ENCODE data around the gene CAP1. TPM values are rescaled to one million over a fixed set of nuclear protein-coding genes. Genes with fewer than 3 reads are reported as not detected.
A peak's percentile ranks its signal among the peaks of the same experiment; 100 is the strongest.

Gene CAP1
- total RNA-seq = 268 TPM
- 202 TPM for polyA plus RNA-seq
- long read RNA-seq, donor 1, partial matches to known transcripts = 0 of 6 reads
- long read RNA-seq, donor 1, other reads (novel, unspliced or antisense) = 0 of 6 reads
- long read RNA-seq, donor 2, transcript CAP1-217 (5 exons, 856 nt) = minor isoform, 8 of 197 reads
- long read RNA-seq, donor 2, transcript CAP1-206 (13 exons, 2,217 nt) = major isoform, 55 of 197 reads
- long read RNA-seq, donor 2, transcript CAP1-203 (13 exons, 3,105 nt) = minor isoform, 20 of 197 reads
- long read RNA-seq, donor 2, transcript CAP1-202 (13 exons, 1,496 nt) = minor isoform, 12 of 197 reads
- long read RNA-seq, donor 2, partial matches to known transcripts = 46 of 197 reads
- long read RNA-seq, donor 2, other reads (novel, unspliced or antisense) = 47 of 197 reads
- long read RNA-seq, donor 3, transcript CAP1-202 (13 exons, 1,496 nt) = minor isoform, 11 of 206 reads
- long read RNA-seq, donor 3, transcript CAP1-203 (13 exons, 3,105 nt) = minor isoform, 10 of 206 reads
- long read RNA-seq, donor 3, transcript CAP1-206 (13 exons, 2,217 nt) = major isoform, 24 of 206 reads
- long read RNA-seq, donor 3, partial matches to known transcripts = 126 of 206 reads
- long read RNA-seq, donor 3, other reads (novel, unspliced or antisense) = 25 of 206 reads
- long read RNA-seq, donor 4, transcript CAP1-206 (13 exons, 2,217 nt) = major isoform, 8 of 31 reads
- long read RNA-seq, donor 4, partial matches to known transcripts = 12 of 31 reads
- long read RNA-seq, donor 4, other reads (novel, unspliced or antisense) = 0 of 31 reads
- long read RNA-seq, donor 5, transcript CAP1-203 (13 exons, 3,105 nt) = minor isoform, 10 of 96 reads
- long read RNA-seq, donor 5, transcript CAP1-202 (13 exons, 1,496 nt) = minor isoform, 10 of 96 reads
- long read RNA-seq, donor 5, transcript CAP1-217 (5 exons, 856 nt) = minor isoform, 9 of 96 reads
- long read RNA-seq, donor 5, transcript CAP1-206 (13 exons, 2,217 nt) = major isoform, 24 of 96 reads
- long read RNA-seq, donor 5, partial matches to known transcripts = 20 of 96 reads
- long read RNA-seq, donor 5, other reads (novel, unspliced or antisense) = 16 of 96 reads
- long read RNA-seq, donor 6, transcript CAP1-206 (13 exons, 2,217 nt) = major isoform, 30 of 81 reads
- long read RNA-seq, donor 6, transcript CAP1-203 (13 exons, 3,105 nt) = minor isoform, 14 of 81 reads
- long read RNA-seq, donor 6, transcript CAP1-202 (13 exons, 1,496 nt) = minor isoform, 13 of 81 reads
- long read RNA-seq, donor 6, transcript CAP1-217 (5 exons, 856 nt) = minor isoform, 8 of 81 reads
- long read RNA-seq, donor 6, partial matches to known transcripts = 0 of 81 reads
- long read RNA-seq, donor 6, other reads (novel, unspliced or antisense) = 8 of 81 reads
- long read RNA-seq, donor 7, transcript CAP1-206 (13 exons, 2,217 nt) = major isoform, 32 of 79 reads
- long read RNA-seq, donor 7, transcript CAP1-203 (13 exons, 3,105 nt) = minor isoform, 15 of 79 reads
- long read RNA-seq, donor 7, transcript CAP1-202 (13 exons, 1,496 nt) = minor isoform, 11 of 79 reads
- long read RNA-seq, donor 7, partial matches to known transcripts = 7 of 79 reads
- long read RNA-seq, donor 7, other reads (novel, unspliced or antisense) = 5 of 79 reads
- long read RNA-seq, donor 8, transcript CAP1-202 (13 exons, 1,496 nt) = major isoform, 7 of 30 reads
- long read RNA-seq, donor 8, transcript CAP1-206 (13 exons, 2,217 nt) = major isoform, 7 of 30 reads
- long read RNA-seq, donor 8, partial matches to known transcripts = 9 of 30 reads
- long read RNA-seq, donor 8, other reads (novel, unspliced or antisense) = 0 of 30 reads
- long read RNA-seq, donor 9, transcript CAP1-202 (13 exons, 1,496 nt) = minor isoform, 10 of 81 reads
- long read RNA-seq, donor 9, transcript CAP1-206 (13 exons, 2,217 nt) = major isoform, 19 of 81 reads
- long read RNA-seq, donor 9, partial matches to known transcripts = 6 of 81 reads
- long read RNA-seq, donor 9, other reads (novel, unspliced or antisense) = 33 of 81 reads
- long read RNA-seq, donor 10, transcript CAP1-217 (5 exons, 856 nt) = minor isoform, 5 of 47 reads
- long read RNA-seq, donor 10, transcript CAP1-206 (13 exons, 2,217 nt) = major isoform, 17 of 47 reads
- long read RNA-seq, donor 10, transcript CAP1-203 (13 exons, 3,105 nt) = minor isoform, 5 of 47 reads
- long read RNA-seq, donor 10, transcript CAP1-202 (13 exons, 1,496 nt) = minor isoform, 8 of 47 reads
- long read RNA-seq, donor 10, partial matches to known transcripts = 9 of 47 reads
- long read RNA-seq, donor 10, other reads (novel, unspliced or antisense) = 0 of 47 reads

- peaks cover 4 to 16% of the 10 kb centered on the region in 2 donors for H3K36me3 ChIP-seq (ENCODE audit: control insufficient read depth in 2 of 2, insufficient read depth in 2 of 2, low read length in 1 of 2)
- H3K4me1 ChIP-seq (ENCODE audit: control insufficient read depth in 2 of 2, insufficient read depth in 2 of 2, low read length in 2 of 2) = peaks cover 17 to 40% of the 10 kb centered on the region in 2 donors
- peak within 1 kb of the TSS; percentile 96 to 98 for H3K27ac ChIP-seq (ENCODE audit: low read depth in 1 of 2, low read length in 1 of 2)
- DNase-seq (ENCODE audit: low read depth in 6 of 9, low spot score in 9 of 9) = peak; percentile 93 to 100 (median 99)
- H3K4me3 ChIP-seq (ENCODE audit: low read length in 2 of 2) = peak within 1 kb of the TSS; percentile 80 to 100
- H3K27me3 ChIP-seq (ENCODE audit: control insufficient read depth in 2 of 2, insufficient read depth in 1 of 2, low read length in 1 of 2) = no peaks in the 10 kb centered on the region
- WGBS = under 1% methylated on average over 65 of the region's 65 CpGs
- no peaks in the 10 kb centered on the region for H3K9me3 ChIP-seq (ENCODE audit: control insufficient read depth in 2 of 2, insufficient read depth in 1 of 2, low read length in 1 of 2)
Observed at GRCh38 chr1:40040511-40041465, at the start of gene CAP1. Gene CAP1 (plus strand): TSS chr1:40040729. CDS start chr1:40059347, 18,618 bp downstream.

- no peaks in the 10 kb centered on the region for H3K27me3 ChIP-seq (ENCODE audit: control insufficient read depth in 2 of 2, insufficient read depth in 1 of 2, low read length in 1 of 2)
- no peak overlapping the region for H3K27ac ChIP-seq (ENCODE audit: low read depth in 1 of 2, low read length in 1 of 2)
- peaks cover 4 to 18% of the 10 kb centered on the region in 2 donors for H3K4me1 ChIP-seq (ENCODE audit: control insufficient read depth in 2 of 2, insufficient read depth in 2 of 2, low read length in 2 of 2)
- H3K9me3 ChIP-seq (ENCODE audit: control insufficient read depth in 2 of 2, insufficient read depth in 1 of 2, low read length in 1 of 2) = no peaks in the 10 kb centered on the region
- DNase-seq (ENCODE audit: low read depth in 6 of 9, low spot score in 9 of 9) = no peak
- H3K4me3 ChIP-seq (ENCODE audit: low read length in 2 of 2) = no peak overlapping the region
- WGBS = 80% methylated on average over 2 of the region's 2 CpGs
- H3K36me3 ChIP-seq (ENCODE audit: control insufficient read depth in 2 of 2, insufficient read depth in 2 of 2, low read length in 1 of 2) = no peaks in the 10 kb centered on the region
Observed at GRCh38 chr1:39992234-39992633, 48.3 kb upstream of the CAP1 start.

GRCh38 chr1:39992888-39993287 lies 47.6 kb upstream of the CAP1 start:
- 97% methylated on average over 5 of the region's 5 CpGs for WGBS
- no peaks in the 10 kb centered on the region for H3K9me3 ChIP-seq (ENCODE audit: control insufficient read depth in 2 of 2, insufficient read depth in 1 of 2, low read length in 1 of 2)
- H3K27me3 ChIP-seq (ENCODE audit: control insufficient read depth in 2 of 2, insufficient read depth in 1 of 2, low read length in 1 of 2) = no peaks in the 10 kb centered on the region
- no peak overlapping the region for H3K27ac ChIP-seq (ENCODE audit: low read depth in 1 of 2, low read length in 1 of 2)
- no peak overlapping the region for H3K4me3 ChIP-seq (ENCODE audit: low read length in 2 of 2)
- peaks cover 4 to 18% of the 10 kb centered on the region in 2 donors for H3K4me1 ChIP-seq (ENCODE audit: control insufficient read depth in 2 of 2, insufficient read depth in 2 of 2, low read length in 2 of 2)
- no peaks in the 10 kb centered on the region for H3K36me3 ChIP-seq (ENCODE audit: control insufficient read depth in 2 of 2, insufficient read depth in 2 of 2, low read length in 1 of 2)
- no peak for DNase-seq (ENCODE audit: low read depth in 6 of 9, low spot score in 9 of 9)

GRCh38 chr1:39995973-39996393 lies 44.5 kb upstream of the CAP1 start:
- no peak overlapping the region for H3K4me3 ChIP-seq (ENCODE audit: low read length in 2 of 2)
- H3K27ac ChIP-seq (ENCODE audit: low read depth in 1 of 2, low read length in 1 of 2) = peak overlapping the region in 1 of 2 donors; percentile 82
- WGBS = 60% methylated on average over 1 of the region's 1 CpG
- no peaks in the 10 kb centered on the region for H3K27me3 ChIP-seq (ENCODE audit: control insufficient read depth in 2 of 2, insufficient read depth in 1 of 2, low read length in 1 of 2)
- H3K9me3 ChIP-seq (ENCODE audit: control insufficient read depth in 2 of 2, insufficient read depth in 1 of 2, low read length in 1 of 2) = no peaks in the 10 kb centered on the region
- no peaks in the 10 kb centered on the region for H3K36me3 ChIP-seq (ENCODE audit: control insufficient read depth in 2 of 2, insufficient read depth in 2 of 2, low read length in 1 of 2)
- DNase-seq (ENCODE audit: low read depth in 6 of 9, low spot score in 9 of 9) = peak; percentile 31 to 81 (median 54)
- peaks cover 4 to 18% of the 10 kb centered on the region in 2 donors for H3K4me1 ChIP-seq (ENCODE audit: control insufficient read depth in 2 of 2, insufficient read depth in 2 of 2, low read length in 2 of 2)

- Histone ChIP-seq H3K27ac (ENCODE audit: low read depth in 1 of 2, low read length in 1 of 2) (peak overlapping the region in 1 of 2 donors; percentile 82), H3K4me1 (ENCODE audit: control insufficient read depth in 2 of 2, insufficient read depth in 2 of 2, low read length in 2 of 2) (peaks cover 4 to 18% of the 10 kb centered on the region in 2 donors), H3K36me3 (ENCODE audit: control insufficient read depth in 2 of 2, insufficient read depth in 2 of 2, low read length in 1 of 2) (no peaks in the 10 kb centered on the region), H3K27me3 (ENCODE audit: control insufficient read depth in 2 of 2, insufficient read depth in 1 of 2, low read length in 1 of 2) (no peaks in the 10 kb centered on the region), H3K4me3 (ENCODE audit: low read length in 2 of 2) (no peak overlapping the region), H3K9me3 (ENCODE audit: control insufficient read depth in 2 of 2, insufficient read depth in 1 of 2, low read length in 1 of 2) (no peaks in the 10 kb centered on the region)
- no peak for DNase-seq (ENCODE audit: low read depth in 6 of 9, low spot score in 9 of 9)
Observed at GRCh38 chr1:39996396-39997004, 44.0 kb upstream of the CAP1 start.

GRCh38 chr1:40001456-40001855 lies 39.1 kb upstream of the CAP1 start:
- Histone ChIP-seq H3K27ac (ENCODE audit: low read depth in 1 of 2, low read length in 1 of 2) (no peak overlapping the region), H3K4me3 (ENCODE audit: low read length in 2 of 2) (no peak overlapping the region), H3K9me3 (ENCODE audit: control insufficient read depth in 2 of 2, insufficient read depth in 1 of 2, low read length in 1 of 2) (no peaks in the 10 kb centered on the region), H3K36me3 (ENCODE audit: control insufficient read depth in 2 of 2, insufficient read depth in 2 of 2, low read length in 1 of 2) (no peaks in the 10 kb centered on the region), H3K4me1 (ENCODE audit: control insufficient read depth in 2 of 2, insufficient read depth in 2 of 2, low read length in 2 of 2) (no peaks in the 10 kb centered on the region), H3K27me3 (ENCODE audit: control insufficient read depth in 2 of 2, insufficient read depth in 1 of 2, low read length in 1 of 2) (no peaks in the 10 kb centered on the region)
- WGBS = 93% methylated on average over 2 of the region's 2 CpGs
- no peak for DNase-seq (ENCODE audit: low read depth in 6 of 9, low spot score in 9 of 9)

Measured in thymus (tissue), 14 donors.